Liver (tissue), 9 donors: ENCODE results near the gene CLIP4. TPM values are rescaled to one million over a fixed set of nuclear protein-coding genes. Genes with fewer than 3 reads are reported as not detected.

Experiments
- DNase-seq: peaks from one replicate; pipeline ENCODE4 v3.0.0-alpha.2; 2017; ENCODE audit warnings: low spot score
- H3K27ac ChIP-seq, 2 donors: one replicate each; pipeline ENCODE4 v1.7.0; 2013; ENCODE audit warnings: inconsistent platforms in 2 of 2, low read length in 2 of 2, control low read depth in 1 of 2, low read depth in 1 of 2, mild to moderate bottlenecking in 1 of 2
- H3K27me3 ChIP-seq, 4 donors: one replicate each; pipeline versions ENCODE4 v1.6.1 to v1.7.0; 2013; ENCODE audit warnings: low read length in 3 of 4, inconsistent platforms in 1 of 4, mild to moderate bottlenecking in 1 of 4, moderate library complexity in 1 of 4; ENCODE audit not compliant: control insufficient read depth in 4 of 4, insufficient read depth in 4 of 4
- H3K36me3 ChIP-seq, 4 donors: one replicate each; pipeline versions ENCODE4 v1.6.1 to v1.7.0; 2013; ENCODE audit warnings: low read length in 3 of 4, mild to moderate bottlenecking in 3 of 4, low read depth in 1 of 4, moderate library complexity in 1 of 4; ENCODE audit not compliant: control insufficient read depth in 4 of 4, insufficient read depth in 3 of 4
- H3K4me1 ChIP-seq, 4 donors: one replicate each; pipeline versions ENCODE4 v1.6.1 to v1.7.0; 2013; ENCODE audit warnings: low read length in 3 of 4, mild to moderate bottlenecking in 3 of 4, moderate library complexity in 1 of 4; ENCODE audit not compliant: control insufficient read depth in 4 of 4, insufficient read depth in 4 of 4
- H3K4me3 ChIP-seq, 3 donors: one replicate each; pipeline versions ENCODE4 v1.6.1 to v1.7.0; 2013; ENCODE audit warnings: low read length in 3 of 3, control low read depth in 1 of 3, low read depth in 1 of 3, mild to moderate bottlenecking in 1 of 3
- H3K9ac ChIP-seq, 2 donors: one replicate each; pipeline ENCODE4 v1.7.0; 2013; ENCODE audit warnings: low read length in 2 of 2, mild to moderate bottlenecking in 2 of 2, moderate library complexity in 2 of 2, control low read depth in 1 of 2, low read depth in 1 of 2
- H3K9me3 ChIP-seq, 4 donors: one replicate each; pipeline versions ENCODE4 v1.6.1 to v1.7.0; 2013; ENCODE audit warnings: low read length in 3 of 4; ENCODE audit not compliant: control insufficient read depth in 4 of 4
- CTCF ChIP-seq: fragments of 150-350 bp; IDR thresholded peaks from 2 replicates; pipeline ENCODE4 v1.5.1; 2017; ENCODE audit warnings: improper control_type of control experiment, low read depth, low read length; ENCODE audit not compliant: missing input control
- FOXA1 ChIP-seq: IDR thresholded peaks from 2 replicates; pipeline ENCODE4 v1.6.1; 2016; ENCODE audit warnings: antibody characterized with exemption
- FOXA2 ChIP-seq: IDR thresholded peaks from 2 replicates; pipeline ENCODE4 v1.6.1; 2016; ENCODE audit warnings: antibody characterized with exemption
- GABPA ChIP-seq, 2 donors: IDR thresholded peaks in 1 of 2; conservative IDR thresholded peaks in 1 of 2; 2 replicates each; pipeline ENCODE4 v1.6.1; 2016; ENCODE audit warnings: antibody characterized with exemption in 2 of 2, mild to moderate bottlenecking in 1 of 2, moderate library complexity in 1 of 2
- HNF4A ChIP-seq, 2 donors: conservative IDR thresholded peaks; 2 replicates each; pipeline ENCODE4 v1.6.1; 2016; ENCODE audit warnings: antibody characterized with exemption in 2 of 2, mild to moderate bottlenecking in 2 of 2
- HNF4G ChIP-seq: IDR thresholded peaks from 2 replicates; pipeline ENCODE4 v1.6.1; 2016; ENCODE audit warnings: antibody characterized with exemption
- JUND ChIP-seq, 2 donors: IDR thresholded peaks; 2 replicates each; pipeline ENCODE4 v1.6.1; 2016; ENCODE audit warnings: antibody characterized with exemption in 2 of 2
- NR2F2 ChIP-seq: IDR thresholded peaks from 2 replicates; pipeline ENCODE4 v1.6.1; 2016; ENCODE audit warnings: antibody characterized with exemption
- RAD21 ChIP-seq, 2 donors: IDR thresholded peaks; 2 replicates each; pipeline ENCODE4 v1.6.1; 2016; ENCODE audit warnings: antibody characterized with exemption in 2 of 2, mild to moderate bottlenecking in 2 of 2
- REST ChIP-seq: IDR thresholded peaks from 2 replicates; pipeline ENCODE4 v1.6.1; 2016; ENCODE audit warnings: antibody characterized with exemption, mild to moderate bottlenecking
- RXRA ChIP-seq, 2 donors: IDR thresholded peaks; 2 replicates each; pipeline ENCODE4 v1.6.1; 2017 to 2018; ENCODE audit warnings: antibody characterized with exemption in 2 of 2, mild to moderate bottlenecking in 1 of 2
- SP1 ChIP-seq: IDR thresholded peaks from 2 replicates; pipeline ENCODE4 v1.6.1; 2018; ENCODE audit warnings: antibody characterized with exemption, mild to moderate bottlenecking
- TAF1 ChIP-seq: conservative IDR thresholded peaks from 2 replicates; pipeline ENCODE4 v1.6.1; 2016; ENCODE audit warnings: antibody characterized with exemption, mild to moderate bottlenecking
- YY1 ChIP-seq: IDR thresholded peaks from 2 replicates; pipeline ENCODE4 v1.6.1; 2016; ENCODE audit warnings: antibody characterized with exemption, mild to moderate bottlenecking
- ZBTB33 ChIP-seq: IDR thresholded peaks from 2 replicates; pipeline ENCODE4 v1.6.1; 2016; ENCODE audit warnings: antibody characterized with exemption
- WGBS: extraction: QIAGEN DNeasy Blood & Tissue Kit; methylation state at CpG from one replicate; pipeline ENCODE4 v1.1.7; 2013; 5-methylcytosine and 5-hydroxymethylcytosine counted together
- polyA plus RNA-seq, 2 donors: library from polyadenylated mRNA; stranded (reverse) in 1 of 2; unstranded in 1 of 2; fragments of 200-250 nt in 1 of 2; fragments of >200 nt in 1 of 2; fragmentation: Nextera tagmentation in 1 of 2; extraction: Ambion mirVana in 1 of 2; gene quantifications; one replicate each; pipeline versions ENCODE4 v1.2.1 to v1.2.3, GENCODE V29; 2013 to 2015
- total RNA-seq, 2 donors: library from RNA; depleted of rRNA; stranded (reverse); fragments of >200 nt; gene quantifications; one replicate each; pipeline ENCODE4 v1.2.3, GENCODE V29; 2014
- TF ChIP-seq, protein P1 (sequence below): IDR thresholded peaks from 2 replicates; pipeline ENCODE4 v1.6.1; 2016; ENCODE audit warnings: antibody characterized with exemption
- TF ChIP-seq, protein P2 (sequence below): IDR thresholded peaks from 2 replicates; pipeline ENCODE4 v1.6.1; 2016; ENCODE audit warnings: antibody characterized with exemption
- donor health status: healthy.
- donor health status: healthy.
- donor health status: healthy.
- donor health status: healthy.
- donor health status: healthy.

The CLIP4 gene
- total and polyA plus RNA-seq, 4 donors = 1.3 to 6.7 (median 3.2) TPM

DNA sequence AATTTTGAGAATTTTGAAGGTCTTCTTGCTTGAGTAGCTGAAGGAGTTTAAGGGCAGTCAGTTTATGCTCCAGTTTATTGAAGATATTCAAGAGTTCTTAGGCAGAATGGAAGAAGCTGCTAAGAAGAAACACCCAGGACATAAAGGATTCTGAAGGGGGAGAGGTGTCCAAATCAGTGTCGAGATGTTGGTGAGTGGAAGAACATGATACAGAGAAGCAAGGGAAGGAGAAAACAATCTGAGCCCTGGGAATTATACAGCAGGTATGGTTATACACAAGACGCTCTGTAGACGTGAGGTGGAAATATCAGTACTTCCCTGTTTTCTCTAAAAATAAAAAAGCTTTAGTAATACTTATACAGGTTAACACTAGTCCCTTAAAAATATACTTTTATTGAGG lies 60.1 kb downstream of the CLIP4 start:
- H3K9me3 ChIP-seq = no peaks in the 10 kb centered on the region
- no peaks in the 10 kb centered on the region for H3K4me1 ChIP-seq
- H3K36me3 ChIP-seq = no peaks in the 10 kb centered on the region
- no peak overlapping the region for H3K4me3 ChIP-seq
- H3K27me3 ChIP-seq = no peaks in the 10 kb centered on the region
- H3K9ac ChIP-seq = no peak overlapping the region
- DNase-seq = no peak
- WGBS = 94% methylated on average over 3 of the region's 3 CpGs
- TF ChIP-seq, protein P1, sequence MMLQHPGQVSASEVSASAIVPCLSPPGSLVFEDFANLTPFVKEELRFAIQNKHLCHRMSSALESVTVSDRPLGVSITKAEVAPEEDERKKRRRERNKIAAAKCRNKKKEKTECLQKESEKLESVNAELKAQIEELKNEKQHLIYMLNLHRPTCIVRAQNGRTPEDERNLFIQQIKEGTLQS = no peak
- TF ChIP-seq GABPA (IDR thresholded peaks at IDR 0.05 in 1 of 2, conservative IDR thresholded peaks at IDR 0.05 in 1 of 2) = no peak
- no peak for TF ChIP-seq JUND (IDR thresholded peaks at IDR 0.05)
- no peak for TF ChIP-seq FOXA2
- H3K27ac ChIP-seq = no peak overlapping the region

- TF ChIP-seq REST (no peak), FOXA1 (no peak), FOXA2 (no peak), RXRA (IDR thresholded peaks at IDR 0.05) (no peak), ZBTB33 (no peak), HNF4A (conservative IDR thresholded peaks at IDR 0.05) (no peak), TAF1 (no peak), SP1 (no peak)
- TF ChIP-seq, protein P2, sequence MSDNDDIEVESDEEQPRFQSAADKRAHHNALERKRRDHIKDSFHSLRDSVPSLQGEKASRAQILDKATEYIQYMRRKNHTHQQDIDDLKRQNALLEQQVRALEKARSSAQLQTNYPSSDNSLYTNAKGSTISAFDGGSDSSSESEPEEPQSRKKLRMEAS = no peak
These were observed 67.1 kb downstream of the CLIP4 start for GRCh38 chr2:29182334-29182733.

GRCh38 chr2:29182920-29183319 lies 67.7 kb downstream of the CLIP4 start:
- Histone ChIP-seq H3K9ac (no peak overlapping the region), H3K4me3 (no peak overlapping the region), H3K4me1 (no peaks in the 10 kb centered on the region), H3K36me3 (no peaks in the 10 kb centered on the region), H3K27ac (no peak overlapping the region), H3K9me3 (no peaks in the 10 kb centered on the region), H3K27me3 (no peaks in the 10 kb centered on the region)
- no peak for DNase-seq
- TF ChIP-seq NR2F2 = no peak
- TF ChIP-seq TAF1 = no peak
- no peak for TF ChIP-seq CTCF
- no peak for TF ChIP-seq GABPA (IDR thresholded peaks at IDR 0.05 in 1 of 2, conservative IDR thresholded peaks at IDR 0.05 in 1 of 2)
- TF ChIP-seq, protein P2 = no peak
- no peak for TF ChIP-seq HNF4G
- no peak for TF ChIP-seq YY1
- no peak for TF ChIP-seq ZBTB33
- TF ChIP-seq, protein P1 = no peak
- TF ChIP-seq RAD21 (IDR thresholded peaks at IDR 0.05) = no peak
- TF ChIP-seq FOXA1 = no peak
- TF ChIP-seq FOXA2 = no peak
- no peak for TF ChIP-seq SP1
- TF ChIP-seq HNF4A (conservative IDR thresholded peaks at IDR 0.05) = no peak
- no peak for TF ChIP-seq JUND (IDR thresholded peaks at IDR 0.05)

More at GRCh38 chr2:29182334-29182733, 67.1 kb downstream of the CLIP4 start:
- no peak overlapping the region for H3K27ac ChIP-seq
- no peaks in the 10 kb centered on the region for H3K36me3 ChIP-seq
- no peak overlapping the region for H3K9ac ChIP-seq
- 88% methylated on average over 1 of the region's 1 CpG for WGBS
- H3K9me3 ChIP-seq = no peaks in the 10 kb centered on the region
- no peaks in the 10 kb centered on the region for H3K4me1 ChIP-seq
- no peak for DNase-seq
- no peak overlapping the region for H3K4me3 ChIP-seq
- H3K27me3 ChIP-seq = no peaks in the 10 kb centered on the region
